Activated T-cell treated with anti-CD3 and anti-CD28 coated beads, Interleukin-2, amount 50 U/mL, for 24 hours (primary cell): Measurements from ENCODE around the gene LIG1.

Experiments
- DNase-seq: peaks from one replicate; pipeline ENCODE4 v3.0.0-alpha.2; 2020
- H3K27ac Mint-ChIP-seq: 2 replicates; pipeline ENCODE4 v1.8.0; 2020; ENCODE audit warnings: mild to moderate bottlenecking, mixed read lengths
- H3K27me3 Mint-ChIP-seq: 2 replicates; pipeline ENCODE4 v1.8.0; 2020; ENCODE audit warnings: mixed read lengths
- H3K36me3 Mint-ChIP-seq: 2 replicates; pipeline ENCODE4 v1.8.0; 2020; ENCODE audit warnings: low read depth, mixed read lengths
- H3K4me1 Mint-ChIP-seq: 2 replicates; pipeline ENCODE4 v1.8.0; 2020; ENCODE audit warnings: low read depth, mixed read lengths
- H3K4me3 Mint-ChIP-seq: 2 replicates; pipeline ENCODE4 v1.8.0; 2020; ENCODE audit warnings: mild to moderate bottlenecking, moderate library complexity, mixed read lengths
- H3K9me3 Mint-ChIP-seq: 2 replicates; pipeline ENCODE4 v1.8.0; 2020; ENCODE audit warnings: mixed read lengths

Gene LIG1

GRCh38 chr19:48169939-48170803 lies at the start of gene LIG1, which contains the start of gene ZSWIM9:
TSS of gene LIG1 (minus strand) at chr19:48170344. CDS start at chr19:48165566, 4,778 bp downstream.
TSS of gene ZSWIM9 (plus strand) at chr19:48170680. CDS start at chr19:48171803, 1,123 bp downstream.
- Mint-ChIP-seq H3K9me3 (no peaks in the 10 kb centered on the region), H3K4me1 (peaks cover 45% of the 10 kb centered on the region), H3K36me3 (peaks cover 70% of the 10 kb centered on the region), H3K4me3 (peak within 1 kb of the TSS; percentile 94), H3K27me3 (no peaks in the 10 kb centered on the region), H3K27ac (peak within 1 kb of the TSS; percentile 100)
- DNase-seq = peak; percentile 95

GRCh38 chr19:48218997-48219396 lies 48.9 kb upstream of the LIG1 start:
- no peaks in the 10 kb centered on the region for H3K27me3 Mint-ChIP-seq
- no peak overlapping the region for H3K4me3 Mint-ChIP-seq
- peak overlapping the region; percentile 64 for H3K27ac Mint-ChIP-seq
- DNase-seq = no peak
- H3K36me3 Mint-ChIP-seq = peaks cover 89% of the 10 kb centered on the region
- H3K9me3 Mint-ChIP-seq = no peaks in the 10 kb centered on the region
- peaks cover 9% of the 10 kb centered on the region for H3K4me1 Mint-ChIP-seq

DNA sequence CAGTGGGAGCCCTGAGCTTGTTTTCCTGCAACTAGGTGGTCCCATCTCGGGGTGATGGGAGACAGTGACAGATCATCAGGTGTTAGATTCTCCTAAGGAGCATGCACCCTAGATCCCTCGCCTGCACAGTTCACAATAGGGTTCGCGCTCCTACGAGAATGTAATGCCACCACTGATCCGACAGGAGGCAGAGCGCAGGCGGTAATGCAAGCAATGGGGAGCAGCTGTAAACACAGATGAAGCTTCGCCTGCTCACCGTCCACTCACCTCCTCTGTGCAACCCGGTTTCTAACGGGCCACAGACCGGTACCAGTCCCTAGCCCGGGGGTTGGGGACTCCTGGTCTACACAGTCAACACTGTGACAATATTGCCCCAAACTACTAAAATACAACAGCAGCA lies 46.8 kb upstream of the LIG1 start:
- no peaks in the 10 kb centered on the region for H3K27me3 Mint-ChIP-seq
- peaks cover 12% of the 10 kb centered on the region for H3K4me1 Mint-ChIP-seq
- H3K4me3 Mint-ChIP-seq = no peak overlapping the region
- no peak overlapping the region for H3K27ac Mint-ChIP-seq
- H3K36me3 Mint-ChIP-seq = peaks cover 89% of the 10 kb centered on the region
- H3K9me3 Mint-ChIP-seq = no peaks in the 10 kb centered on the region
- no peak for DNase-seq

DNA sequence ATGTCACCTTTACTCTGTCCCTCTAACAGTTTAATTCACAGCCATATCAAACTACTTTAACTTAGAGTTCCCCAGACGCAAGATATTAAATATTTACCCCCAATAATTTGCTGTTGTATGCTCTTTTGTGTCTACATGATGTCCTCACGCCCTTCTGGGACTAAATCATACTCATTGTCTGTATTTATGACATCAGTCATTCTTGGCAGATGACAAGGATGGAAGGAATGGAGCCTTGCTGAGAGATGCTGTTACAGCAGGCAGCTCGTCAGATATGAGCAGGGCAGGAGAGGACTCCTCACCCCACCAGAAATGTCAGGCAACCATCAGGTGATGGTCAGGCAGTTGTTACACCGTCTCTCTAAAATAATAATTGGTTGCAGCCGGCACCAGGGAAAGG lies 43.8 kb upstream of the LIG1 start:
- no peak for DNase-seq
- Mint-ChIP-seq H3K36me3 (peaks cover 91% of the 10 kb centered on the region), H3K27ac (peak overlapping the region; percentile 60), H3K4me3 (no peak overlapping the region), H3K27me3 (no peaks in the 10 kb centered on the region), H3K4me1 (peaks cover 29% of the 10 kb centered on the region), H3K9me3 (no peaks in the 10 kb centered on the region)

DNA sequence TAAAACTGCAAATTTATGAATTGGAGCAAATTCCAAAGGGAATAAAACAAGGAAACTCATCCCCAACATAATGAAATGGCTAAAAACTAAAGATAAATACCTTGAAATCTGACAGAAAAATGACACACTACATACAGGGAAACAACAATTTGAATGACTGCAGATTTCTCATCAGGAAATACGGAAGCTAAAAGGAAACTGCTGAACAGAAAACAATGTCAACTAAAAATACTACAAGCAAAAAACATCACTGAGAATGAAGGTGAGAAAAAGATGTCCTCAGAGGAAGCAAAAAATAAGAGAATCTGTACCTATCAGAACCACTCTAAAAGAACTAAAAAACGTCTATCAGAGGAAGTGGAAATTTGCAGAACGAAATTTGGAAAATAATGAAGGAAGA lies 39.9 kb upstream of the LIG1 start:
- peaks cover 82% of the 10 kb centered on the region for H3K36me3 Mint-ChIP-seq
- no peak overlapping the region for H3K4me3 Mint-ChIP-seq
- no peaks in the 10 kb centered on the region for H3K9me3 Mint-ChIP-seq
- H3K4me1 Mint-ChIP-seq = peaks cover 43% of the 10 kb centered on the region
- H3K27me3 Mint-ChIP-seq = no peaks in the 10 kb centered on the region
- peak overlapping the region; percentile 71 for H3K27ac Mint-ChIP-seq
- DNase-seq = no peak

DNA sequence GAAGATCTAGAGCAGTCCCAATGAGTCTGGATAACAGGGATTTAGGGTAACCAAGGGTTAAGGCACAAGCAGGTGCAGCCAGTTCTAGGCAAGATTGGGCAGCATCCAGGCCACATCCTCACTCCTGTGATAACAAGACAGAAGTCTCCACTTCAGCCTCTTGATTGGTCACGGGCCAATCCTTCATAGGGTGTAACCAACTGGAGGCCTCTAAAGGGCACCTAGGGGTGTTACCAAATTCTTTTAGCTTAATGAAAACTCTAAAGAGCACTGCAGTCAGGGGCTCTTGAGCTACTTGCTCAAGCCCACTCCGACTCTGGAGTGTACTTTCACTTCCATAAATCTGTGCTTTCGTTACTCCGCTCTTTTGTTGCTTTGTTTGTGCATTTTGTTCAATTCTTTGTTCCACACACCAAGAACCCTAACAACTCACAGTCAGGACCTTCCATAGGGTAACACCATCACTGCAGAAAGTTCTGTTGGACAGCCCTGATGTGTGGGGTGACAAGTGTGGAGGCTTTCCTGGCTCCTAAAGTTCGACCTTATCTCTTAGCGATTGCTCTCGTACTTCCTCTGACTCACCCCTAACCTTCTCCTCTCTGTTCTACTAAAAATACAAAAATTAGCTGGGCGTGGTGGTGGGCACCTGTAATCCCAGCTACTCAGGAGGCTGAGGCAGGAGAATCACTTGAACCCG lies 36.4 kb upstream of the LIG1 start:
- H3K9me3 Mint-ChIP-seq = no peaks in the 10 kb centered on the region
- peaks cover 45% of the 10 kb centered on the region for H3K4me1 Mint-ChIP-seq
- no peak for DNase-seq
- H3K27ac Mint-ChIP-seq = peak overlapping the region; percentile 80
- no peaks in the 10 kb centered on the region for H3K27me3 Mint-ChIP-seq
- H3K36me3 Mint-ChIP-seq = peaks cover 57% of the 10 kb centered on the region
- H3K4me3 Mint-ChIP-seq = no peak overlapping the region

DNA sequence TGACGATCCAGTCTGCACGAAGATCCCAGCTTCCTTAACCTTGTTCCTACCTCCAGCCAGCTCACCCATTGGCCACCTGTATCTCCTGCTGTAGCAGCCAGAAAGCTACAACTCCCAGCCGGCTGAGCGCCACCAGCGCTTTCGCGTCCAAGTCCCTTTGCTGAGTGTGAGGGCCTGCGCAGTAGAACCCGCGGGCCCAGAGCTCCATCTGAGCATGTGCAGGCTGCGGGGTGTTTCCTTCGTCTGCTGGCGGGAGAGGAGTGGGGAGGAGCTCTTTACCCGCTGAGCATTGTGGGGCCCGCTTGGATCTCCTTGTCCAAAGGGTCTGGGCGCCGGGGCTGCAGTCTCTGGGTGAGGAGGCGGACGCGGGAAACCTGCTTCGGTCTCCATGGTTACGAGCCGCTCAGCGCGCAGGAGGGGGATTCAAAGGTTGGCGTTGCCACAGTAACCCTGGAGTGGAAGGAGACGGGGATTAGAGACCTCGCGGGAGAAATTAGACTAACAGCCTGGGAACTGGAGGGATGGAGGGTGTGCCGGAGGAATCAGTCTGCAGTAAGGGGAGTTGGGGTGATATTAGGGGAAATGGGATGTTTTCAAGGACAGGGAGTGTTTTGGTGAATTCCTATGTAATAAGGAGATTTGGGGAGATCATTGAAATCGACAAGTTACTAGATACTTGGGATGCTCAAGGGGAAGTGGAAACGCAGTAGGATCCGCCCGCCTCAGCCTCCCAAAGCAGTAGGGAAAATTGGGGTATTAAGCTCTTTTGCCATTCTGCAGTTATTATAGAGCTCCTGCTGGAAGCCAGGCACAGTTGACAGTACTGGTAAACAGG lies 33.9 kb upstream of the LIG1 start:
- H3K9me3 Mint-ChIP-seq = no peaks in the 10 kb centered on the region
- no peak overlapping the region for H3K27ac Mint-ChIP-seq
- H3K36me3 Mint-ChIP-seq = peaks cover 40% of the 10 kb centered on the region
- no peak overlapping the region for H3K4me3 Mint-ChIP-seq
- peak; percentile 92 for DNase-seq
- peaks cover 36% of the 10 kb centered on the region for H3K4me1 Mint-ChIP-seq
- no peaks in the 10 kb centered on the region for H3K27me3 Mint-ChIP-seq

GRCh38 chr19:48203222-48203793 lies 33.2 kb upstream of the LIG1 start:
- DNase-seq = no peak
- Mint-ChIP-seq H3K4me1 (peaks cover 34% of the 10 kb centered on the region), H3K27me3 (no peaks in the 10 kb centered on the region), H3K9me3 (no peaks in the 10 kb centered on the region), H3K4me3 (no peak overlapping the region), H3K36me3 (peaks cover 42% of the 10 kb centered on the region), H3K27ac (no peak overlapping the region)

GRCh38 chr19:48196933-48197665 lies 27.0 kb upstream of the LIG1 start:
- no peaks in the 10 kb centered on the region for H3K9me3 Mint-ChIP-seq
- no peak for DNase-seq
- peaks cover 19% of the 10 kb centered on the region for H3K36me3 Mint-ChIP-seq
- H3K27me3 Mint-ChIP-seq = no peaks in the 10 kb centered on the region
- H3K4me3 Mint-ChIP-seq = no peak overlapping the region
- peaks cover 12% of the 10 kb centered on the region for H3K4me1 Mint-ChIP-seq
- H3K27ac Mint-ChIP-seq = no peak overlapping the region

GRCh38 chr19:48196321-48196763 lies 26.2 kb upstream of the LIG1 start:
- Mint-ChIP-seq H3K4me3 (no peak overlapping the region), H3K9me3 (no peaks in the 10 kb centered on the region), H3K4me1 (peaks cover 8% of the 10 kb centered on the region), H3K36me3 (peaks cover 24% of the 10 kb centered on the region), H3K27ac (no peak overlapping the region), H3K27me3 (no peaks in the 10 kb centered on the region)
- DNase-seq = no peak

DNA sequence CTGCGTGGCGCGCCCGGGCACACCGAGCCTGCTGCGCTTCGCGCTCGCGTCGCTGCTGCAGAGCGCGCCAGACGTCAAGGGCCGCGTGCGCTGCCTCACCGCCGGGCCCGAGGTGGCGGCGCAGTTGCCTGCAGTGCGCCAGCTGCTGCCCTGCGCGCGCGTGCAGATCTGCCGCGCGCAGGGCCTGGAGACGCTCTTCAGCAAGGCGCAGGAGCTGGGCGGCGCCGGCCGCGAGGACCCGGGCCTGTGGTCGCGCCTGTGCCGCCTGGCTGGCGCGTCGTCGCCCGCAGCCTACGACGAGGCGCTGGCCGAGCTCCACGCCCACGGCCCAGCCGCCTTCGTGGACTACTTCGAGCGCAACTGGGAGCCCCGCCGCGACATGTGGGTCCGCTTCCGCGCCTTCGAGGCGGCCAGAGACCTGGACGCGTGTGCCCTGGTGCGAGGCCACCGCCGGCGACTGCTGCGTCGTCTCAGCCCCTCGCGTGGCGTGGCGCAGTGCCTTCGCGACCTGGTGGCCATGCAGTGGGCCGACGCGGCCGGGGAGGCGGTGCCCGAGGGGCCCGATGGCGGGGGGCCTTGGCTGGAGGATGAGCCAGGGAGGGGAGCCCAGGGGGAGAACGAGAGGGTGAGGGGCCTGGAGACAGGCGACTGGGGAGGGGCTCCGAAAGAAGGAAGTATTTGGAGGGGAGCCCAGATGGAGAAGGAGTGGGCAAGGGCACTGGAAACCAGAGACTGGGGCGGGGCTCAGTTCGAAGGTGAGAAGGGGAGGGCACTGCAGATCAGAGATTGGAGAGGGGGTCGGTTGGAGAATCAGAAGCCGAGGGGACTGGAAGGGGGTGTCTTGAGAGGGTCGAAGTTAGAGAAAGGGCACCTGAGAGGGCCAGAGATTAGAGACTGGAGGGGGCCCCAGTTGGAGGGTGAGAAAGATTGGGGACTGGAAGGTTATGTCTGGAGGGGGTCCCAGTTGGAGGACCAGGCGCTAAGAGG lies 25.0 kb upstream of the LIG1 start:
- H3K4me3 Mint-ChIP-seq = no peak overlapping the region
- H3K27me3 Mint-ChIP-seq = no peaks in the 10 kb centered on the region
- H3K9me3 Mint-ChIP-seq = no peaks in the 10 kb centered on the region
- H3K36me3 Mint-ChIP-seq = peaks cover 26% of the 10 kb centered on the region
- peaks cover 9% of the 10 kb centered on the region for H3K4me1 Mint-ChIP-seq
- DNase-seq = no peak
- peak overlapping the region; percentile 20 for H3K27ac Mint-ChIP-seq

DNA sequence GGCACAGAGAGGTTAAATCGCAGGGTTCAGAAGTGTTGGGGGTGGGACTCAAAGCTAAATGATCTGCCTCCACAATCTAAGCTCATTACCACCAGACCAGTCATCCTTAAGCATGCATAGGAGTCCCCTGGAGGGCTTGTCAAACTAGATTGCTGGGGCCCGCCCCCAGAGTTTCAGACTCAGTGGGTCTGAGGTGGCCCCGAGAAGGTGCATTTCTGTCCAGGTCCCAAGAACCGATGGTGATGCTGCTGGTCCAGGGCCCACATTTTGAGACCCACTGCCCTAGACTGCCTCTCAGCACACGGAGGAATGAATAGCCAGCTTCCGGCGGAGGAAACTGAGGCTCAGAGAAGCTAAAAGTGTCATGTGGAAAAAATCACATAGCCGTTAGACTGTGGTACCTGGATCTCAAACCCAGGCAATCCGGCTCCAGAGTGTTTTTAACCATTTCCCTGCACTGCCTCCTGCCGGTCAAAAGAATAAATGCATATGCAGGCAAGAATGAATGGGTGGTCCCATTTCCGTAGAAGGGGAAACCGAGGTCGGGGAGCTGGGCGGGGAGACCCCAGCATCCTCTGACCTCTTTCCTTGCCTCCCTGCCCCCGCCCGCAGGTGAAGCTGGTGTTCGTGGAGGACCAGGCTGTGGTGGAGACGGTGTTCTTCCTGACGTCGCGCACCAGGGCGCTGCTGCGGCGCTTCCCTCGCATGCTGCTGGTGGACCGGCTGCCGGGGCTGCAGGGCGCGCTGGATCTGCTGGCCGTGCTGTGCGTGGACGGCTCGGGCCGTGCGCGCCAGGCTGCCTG lies 24.1 kb upstream of the LIG1 start:
- DNase-seq = peak; percentile 45
- Mint-ChIP-seq H3K9me3 (no peaks in the 10 kb centered on the region), H3K27me3 (no peaks in the 10 kb centered on the region), H3K4me3 (no peak overlapping the region), H3K4me1 (peaks cover 8% of the 10 kb centered on the region), H3K36me3 (peaks cover 31% of the 10 kb centered on the region), H3K27ac (no peak overlapping the region)
